GM19452 (cell line): ENCODE measurements around the gene PTPRM.
"Not testable (repeated sequence)": the region's sequence is repeated elsewhere in the genome, so short reads cannot be mapped to it uniquely, and the experiment has no call there.

ENCODE experiments used
- ATAC-seq: cut with Tn5 transposase; IDR thresholded peaks from one replicate; pipeline ENCODE4 v1.9.1; 2021; ENCODE audit not compliant: unreplicated experiment

PTPRM gene

DNA sequence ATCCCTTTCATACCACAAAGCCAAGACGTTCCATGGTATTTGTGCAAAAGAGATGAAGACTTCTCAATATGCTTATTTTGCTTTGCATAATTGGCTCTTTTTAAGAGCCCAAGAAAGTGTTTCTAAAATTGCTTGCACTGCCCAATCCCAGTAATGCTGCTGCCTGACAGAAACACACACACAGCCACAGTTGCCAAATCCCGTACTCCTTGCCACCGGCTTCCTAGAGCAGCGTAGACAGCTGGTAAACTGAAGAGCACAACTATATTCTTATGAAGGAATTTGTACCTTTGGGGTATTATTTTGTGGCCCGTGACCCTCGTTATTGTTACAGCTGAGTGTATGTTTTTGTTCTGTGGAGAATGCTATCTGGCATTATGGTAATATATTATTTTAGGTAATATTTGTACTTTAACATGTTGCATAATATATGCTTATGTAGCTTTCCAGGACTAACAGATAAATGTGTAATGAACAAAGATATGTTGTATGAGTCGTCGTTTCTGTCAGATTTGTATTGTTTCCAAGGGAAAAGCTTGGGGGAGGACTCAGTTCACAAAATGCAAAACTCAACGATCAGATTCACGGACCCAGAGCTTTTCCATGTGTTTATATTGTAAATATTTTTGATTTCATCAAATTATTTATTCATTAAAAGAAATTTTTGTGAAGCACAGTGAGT lies 839.2 kb downstream of the PTPRM start:
- no peak for ATAC-seq

DNA sequence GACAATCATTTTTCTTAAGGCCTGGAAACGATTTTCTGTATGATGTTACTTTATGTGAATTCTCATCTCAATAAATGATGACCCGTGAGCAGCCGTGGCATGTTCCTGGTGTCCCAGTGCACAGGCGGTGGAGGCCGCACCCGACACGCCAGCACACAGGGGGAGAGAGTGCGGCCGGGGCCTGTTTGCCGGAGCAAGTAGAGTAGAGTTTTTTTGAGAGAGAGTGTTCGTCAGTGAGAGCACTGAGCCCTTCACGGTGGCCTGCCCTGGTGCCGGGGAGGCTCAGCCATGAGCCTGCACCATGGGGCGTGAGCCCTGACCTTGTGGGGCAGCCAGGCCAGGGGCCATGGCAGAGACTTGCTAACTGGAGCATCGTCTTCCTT lies 839.7 kb downstream of the PTPRM start:
- ATAC-seq: no peak

DNA sequence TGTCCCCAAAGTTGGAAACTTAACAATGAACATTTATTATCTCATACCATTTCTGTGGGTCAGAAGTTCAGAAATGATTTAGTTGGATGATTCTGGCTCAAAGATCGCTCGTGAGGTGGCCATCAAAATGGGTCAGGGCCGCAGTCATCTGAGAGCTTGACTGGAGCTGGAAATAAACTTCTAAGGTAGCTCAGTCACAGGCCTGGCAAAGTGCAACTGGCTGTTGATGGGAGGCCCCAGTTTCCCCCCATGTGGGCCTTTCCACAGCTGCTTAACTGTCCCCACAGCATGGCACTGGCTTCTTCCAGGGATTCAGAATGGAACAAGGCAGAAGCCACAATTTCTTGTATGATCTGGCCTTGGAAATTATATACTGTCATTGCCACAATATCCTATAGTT lies 842.0 kb downstream of the PTPRM start:
- ATAC-seq: no peak

DNA sequence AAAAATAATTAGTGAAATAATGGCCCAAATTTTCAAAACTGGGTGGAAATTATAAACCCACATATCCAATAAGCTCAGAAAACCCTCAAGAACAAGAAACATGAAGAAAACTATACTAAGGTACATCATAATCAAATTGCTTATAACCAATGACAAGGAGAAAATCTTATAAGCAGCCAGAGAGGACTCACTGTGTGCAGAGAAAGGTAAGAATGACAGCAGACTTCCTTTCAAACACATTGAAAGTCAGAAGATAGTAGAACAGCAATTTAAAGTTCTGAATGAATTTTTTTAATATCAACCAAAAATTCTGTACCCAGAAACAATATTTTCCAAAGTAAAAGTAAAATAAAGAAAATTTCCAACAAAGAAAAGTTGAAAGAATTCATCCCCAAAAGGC lies 844.4 kb downstream of the PTPRM start:
- ATAC-seq: no peak

DNA sequence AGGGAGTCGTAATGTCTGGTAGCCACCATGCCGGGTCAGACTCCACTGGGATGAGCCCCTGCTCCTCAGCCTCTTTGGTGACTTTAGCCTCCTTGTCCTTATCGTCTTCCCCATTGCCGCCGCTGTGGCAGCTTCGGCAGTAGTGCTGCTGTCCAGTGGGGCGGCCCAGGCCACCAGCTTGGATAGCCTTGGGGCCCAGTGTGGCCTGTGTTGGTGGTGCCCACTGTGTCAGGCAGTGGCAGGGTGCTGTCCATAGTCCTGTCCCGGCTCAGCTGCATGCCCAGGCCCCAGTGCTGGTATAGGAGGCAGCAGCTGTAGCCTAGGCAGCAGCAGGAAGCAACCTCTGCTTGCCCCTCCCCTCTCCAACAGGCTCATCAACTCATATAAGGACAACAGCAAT lies 845.0 kb downstream of the PTPRM start:
- no peak for ATAC-seq

DNA sequence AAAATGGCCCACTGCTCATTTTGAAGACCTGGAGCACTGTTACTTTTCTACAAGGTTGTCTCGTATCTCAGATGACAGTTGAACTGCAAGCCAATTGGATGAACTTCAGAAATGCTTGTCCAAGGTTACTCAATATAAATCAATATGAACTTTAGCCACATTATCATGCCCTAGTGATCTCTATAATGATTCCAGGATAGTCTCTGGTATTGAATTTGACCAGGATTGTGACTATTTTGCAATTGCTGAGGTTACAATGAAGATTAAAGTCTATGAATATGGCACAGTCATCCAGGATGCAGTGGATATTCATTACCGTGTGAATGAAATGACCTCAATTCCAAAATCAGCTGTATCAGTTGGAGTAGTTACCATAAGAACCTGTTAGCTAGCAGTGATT lies 846.1 kb downstream of the PTPRM start:
- ATAC-seq: no peak

DNA sequence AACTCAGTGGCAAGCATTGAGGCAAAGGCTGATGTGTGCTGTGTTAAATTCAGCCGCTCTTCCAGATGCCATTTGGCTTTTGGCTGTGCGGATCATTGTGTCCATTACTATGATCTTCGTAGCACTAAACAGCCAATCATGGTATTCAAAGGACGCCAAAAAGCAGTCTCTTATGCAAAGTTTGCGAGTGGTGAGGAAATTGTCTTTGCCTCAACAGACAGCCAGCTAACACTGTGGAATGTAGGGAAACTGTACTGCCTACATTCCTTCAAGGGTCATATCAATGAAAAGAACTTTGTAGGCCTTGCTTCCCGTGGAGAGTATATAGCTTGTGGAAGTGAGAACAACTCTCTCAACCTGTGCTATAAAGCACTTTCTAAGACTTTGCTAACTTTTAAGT lies 846.6 kb downstream of the PTPRM start:
- ATAC-seq: no peak

DNA sequence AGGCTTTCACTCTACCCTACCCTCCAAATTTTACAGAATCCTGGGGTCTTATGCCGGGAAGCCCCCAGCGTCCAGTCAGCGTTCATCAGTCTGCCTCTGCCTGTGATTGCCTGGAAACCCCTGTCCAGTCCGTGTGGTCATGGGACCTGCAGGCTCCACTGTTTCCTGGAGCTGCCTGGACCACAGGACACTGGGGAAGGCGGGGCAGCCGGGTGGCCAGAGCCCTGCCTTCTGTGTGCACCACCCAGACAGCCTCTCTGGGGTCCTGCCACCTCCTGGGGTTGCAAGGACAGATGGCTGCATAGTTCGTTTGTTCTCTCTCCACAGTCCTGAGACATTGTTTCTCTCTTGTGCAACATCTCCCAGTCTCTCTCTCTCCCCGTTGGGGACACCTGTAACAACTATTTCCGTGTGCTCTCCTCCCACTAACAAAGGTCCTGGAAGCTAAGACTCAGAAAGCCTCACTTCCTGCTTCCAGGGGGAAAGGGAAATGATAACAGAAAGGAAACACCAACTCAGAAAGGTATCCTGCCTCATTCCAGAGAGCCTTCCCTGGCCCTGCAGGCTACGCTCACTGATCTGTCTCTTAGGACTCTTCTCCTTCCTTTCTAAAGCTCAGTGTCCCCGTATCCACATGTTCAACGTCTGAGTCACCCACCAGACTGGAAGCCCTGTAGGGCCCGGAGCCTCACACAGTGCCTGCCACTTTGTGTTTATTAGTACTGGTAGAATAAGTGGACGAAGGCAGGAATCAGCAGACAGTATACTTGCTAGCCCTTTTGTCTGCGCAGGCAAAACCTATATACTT lies 849.3 kb downstream of the PTPRM start:
- ATAC-seq: no peak

DNA sequence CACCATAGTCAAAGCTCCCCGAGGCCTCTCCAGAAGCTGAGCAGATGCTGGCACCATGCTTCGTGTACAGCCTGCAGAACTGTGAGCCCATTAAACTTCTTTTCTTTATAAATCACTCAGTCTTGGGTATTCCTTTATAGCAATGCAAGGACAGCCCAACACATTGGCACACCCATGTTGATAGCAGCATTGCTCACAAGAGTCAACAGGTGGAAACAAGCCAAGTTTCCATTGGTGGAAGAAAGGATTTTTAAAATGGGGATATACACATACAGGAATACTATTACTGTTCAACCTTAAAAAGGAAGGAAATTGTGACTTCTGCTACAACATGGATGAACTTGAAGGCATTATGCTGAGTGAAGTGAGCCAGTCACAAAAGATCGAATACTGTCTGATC lies 855.3 kb downstream of the PTPRM start:
- no peak for ATAC-seq

DNA sequence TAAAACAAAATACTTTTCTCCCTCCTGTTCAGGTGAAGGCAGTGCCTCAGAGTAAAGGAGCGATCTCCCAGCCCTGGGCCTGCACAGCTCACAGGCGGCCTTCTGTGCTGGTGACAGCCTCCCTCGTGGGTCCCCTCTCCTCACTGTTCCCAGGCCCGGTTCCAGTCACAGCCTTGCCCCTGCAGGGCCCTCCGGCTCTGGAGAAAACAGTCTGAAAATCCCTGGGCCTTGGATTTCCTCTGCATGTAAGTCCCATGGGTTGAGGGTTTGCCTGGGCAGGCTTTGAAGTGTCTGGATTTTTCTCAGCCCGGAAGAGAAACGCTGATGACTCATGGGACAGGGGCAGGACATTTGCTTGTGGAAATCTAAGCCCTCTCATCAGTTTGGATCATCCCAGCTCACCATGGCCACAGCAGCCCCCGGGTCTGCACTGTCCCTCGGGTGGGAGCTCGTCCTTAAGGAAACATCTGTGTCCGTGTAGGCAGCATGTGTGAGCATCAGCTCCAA lies 856.0 kb downstream of the PTPRM start:
- no peak for ATAC-seq

DNA sequence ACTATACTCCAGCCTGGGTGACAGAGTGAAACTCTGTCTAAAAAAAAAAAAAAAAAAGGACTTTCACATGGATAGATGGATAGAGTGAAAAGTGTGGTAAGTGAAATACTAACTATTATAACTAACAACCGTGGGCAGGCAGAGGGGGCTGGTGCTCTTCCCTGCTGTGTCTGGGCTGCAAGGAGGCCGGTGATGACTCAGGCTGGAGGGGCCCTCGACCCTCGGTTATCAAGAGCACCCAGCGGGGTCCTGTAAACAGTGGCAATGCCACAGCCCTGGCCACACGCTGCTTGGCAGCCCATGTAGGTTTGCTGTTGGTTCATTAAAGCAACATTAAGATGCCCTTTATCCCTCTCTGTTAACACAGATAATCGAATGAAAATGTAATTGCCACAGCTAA lies 857.4 kb downstream of the PTPRM start:
- ATAC-seq: no peak

DNA sequence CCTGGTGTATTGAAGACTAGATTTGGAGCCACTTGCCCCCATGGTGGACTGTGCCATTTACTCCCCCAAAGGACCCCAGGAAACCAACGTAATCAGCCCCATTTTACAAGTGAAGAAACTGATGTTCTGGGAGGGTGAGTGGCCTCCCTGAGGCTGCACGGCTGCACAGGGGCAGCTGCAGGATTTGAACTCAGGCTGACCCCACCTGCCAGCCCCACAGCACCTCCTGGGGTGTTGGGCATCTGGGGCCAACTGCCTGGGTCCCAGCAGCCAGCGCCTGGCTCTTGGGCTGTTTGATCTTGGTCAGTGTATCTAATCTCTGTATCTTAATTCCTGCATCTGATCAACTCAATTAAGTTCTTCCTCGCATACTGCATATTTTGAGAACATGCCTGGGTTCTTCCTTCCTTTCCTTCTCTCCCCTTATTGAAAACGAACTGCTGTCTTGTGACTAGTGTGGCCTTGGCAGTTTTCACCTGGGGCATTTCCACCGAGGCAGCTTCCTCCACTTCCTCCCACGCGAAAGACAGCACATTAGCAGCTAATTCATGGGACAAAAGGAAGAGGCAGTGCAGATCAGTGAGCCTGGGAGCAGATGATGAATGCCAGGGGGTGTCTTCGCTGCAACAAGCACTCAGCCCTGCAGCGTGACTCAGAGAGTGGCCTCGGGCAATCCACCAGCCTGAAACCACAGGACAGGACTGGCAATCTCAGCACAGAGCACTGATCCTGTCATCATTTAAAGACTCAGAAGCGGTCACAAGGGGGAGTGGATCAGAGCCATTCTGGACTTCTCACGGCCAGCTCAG lies 858.0 kb downstream of the PTPRM start:
- ATAC-seq: no peak

DNA sequence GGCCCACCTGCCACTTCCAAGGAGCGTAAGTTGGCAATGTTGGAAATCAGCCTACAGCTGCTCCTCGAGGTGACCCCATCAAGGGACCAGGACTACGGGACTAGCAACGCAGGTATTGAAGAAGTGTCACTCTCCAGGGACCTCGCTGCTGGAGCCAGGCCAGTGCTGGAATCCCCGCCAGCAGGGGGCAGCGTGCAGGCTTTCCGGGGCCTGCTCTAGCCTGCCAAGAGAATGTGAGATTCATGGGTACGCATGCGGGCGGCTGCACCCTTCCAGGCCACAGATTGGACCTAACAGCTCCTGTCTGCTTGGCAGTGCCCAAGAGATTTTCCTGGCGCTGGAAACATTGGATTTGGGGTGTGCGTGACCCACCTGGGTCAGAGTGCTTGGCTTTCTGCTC lies 859.3 kb downstream of the PTPRM start:
- ATAC-seq: no peak

DNA sequence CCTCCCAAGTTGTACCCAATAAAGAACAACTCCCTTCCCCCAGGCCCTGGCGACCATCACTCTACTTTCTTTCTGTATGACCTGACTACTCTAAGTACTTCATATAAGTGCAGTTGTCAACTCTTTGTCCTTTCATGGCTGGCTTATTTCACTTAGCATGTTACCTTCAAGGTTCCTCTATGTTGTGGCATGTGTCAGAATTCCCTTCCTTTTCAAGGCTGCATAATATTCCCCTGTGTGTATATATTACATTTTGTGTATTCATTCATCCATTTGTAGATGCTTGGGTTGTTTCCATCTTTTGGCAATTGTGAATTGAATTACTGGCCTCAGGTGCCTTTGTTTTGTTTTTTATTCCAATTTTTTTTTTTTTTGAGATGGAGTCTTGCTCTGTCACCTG lies 860.2 kb downstream of the PTPRM start:
- no peak for ATAC-seq

DNA sequence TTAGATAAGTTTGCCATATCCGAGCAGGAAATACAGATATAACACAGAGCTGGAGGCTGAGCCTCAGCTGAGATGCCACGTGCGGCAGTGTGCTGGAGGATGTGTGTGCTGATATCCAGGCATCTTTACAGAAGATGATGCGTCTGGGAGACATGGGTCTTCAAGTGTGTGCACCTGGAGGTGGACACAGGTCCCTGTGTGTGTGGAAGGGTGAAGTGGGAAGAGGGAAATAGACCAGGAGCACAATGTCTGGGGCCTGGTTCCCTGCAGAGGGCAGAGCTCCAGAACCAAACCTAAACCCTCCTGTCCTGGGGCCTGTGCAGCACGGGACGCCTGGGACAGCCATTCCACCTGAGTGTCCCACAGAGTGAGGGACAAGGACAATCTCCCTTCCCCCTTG lies 861.8 kb downstream of the PTPRM start:
- no peak for ATAC-seq

DNA sequence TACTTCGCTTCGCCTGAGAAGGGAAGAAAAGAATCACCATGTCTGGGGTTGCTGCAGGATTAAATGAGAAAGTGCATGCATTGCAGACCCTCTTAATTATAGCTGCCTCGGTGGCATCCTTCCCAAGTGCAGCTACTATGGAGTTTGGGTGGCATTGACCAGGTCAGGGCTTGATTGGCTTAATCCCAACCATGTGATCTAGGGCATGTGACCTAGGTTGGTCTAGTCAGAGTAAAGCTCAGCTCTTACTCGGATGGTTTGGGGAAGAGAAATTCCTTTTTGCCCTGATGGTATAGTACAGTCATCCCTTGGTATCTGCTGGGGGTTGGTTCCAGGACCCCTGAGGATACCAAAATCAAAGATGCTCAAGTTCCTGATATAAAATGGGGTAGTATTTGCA lies 863.9 kb downstream of the PTPRM start:
- ATAC-seq: no peak

DNA sequence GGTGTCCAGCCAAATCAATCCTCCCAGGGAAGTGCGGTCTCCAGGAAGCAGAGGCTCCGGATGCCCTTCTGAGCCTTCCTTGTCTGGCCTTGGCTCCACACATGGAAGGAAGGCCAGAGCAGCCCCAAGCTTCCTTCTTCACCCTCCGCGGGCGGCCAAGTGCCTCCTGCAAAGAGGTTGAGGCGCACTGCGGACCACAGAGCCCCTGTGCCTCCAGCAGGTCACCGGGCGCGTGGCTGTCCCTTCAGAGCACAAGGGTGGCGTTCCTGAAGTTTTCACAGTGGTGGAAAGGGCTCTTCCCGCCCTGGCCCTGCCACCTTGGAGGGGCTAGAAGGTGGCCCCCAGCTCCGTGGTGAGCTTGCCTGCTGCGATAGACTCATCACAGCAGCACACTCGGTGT lies 866.2 kb downstream of the PTPRM start:
- no peak for ATAC-seq

DNA sequence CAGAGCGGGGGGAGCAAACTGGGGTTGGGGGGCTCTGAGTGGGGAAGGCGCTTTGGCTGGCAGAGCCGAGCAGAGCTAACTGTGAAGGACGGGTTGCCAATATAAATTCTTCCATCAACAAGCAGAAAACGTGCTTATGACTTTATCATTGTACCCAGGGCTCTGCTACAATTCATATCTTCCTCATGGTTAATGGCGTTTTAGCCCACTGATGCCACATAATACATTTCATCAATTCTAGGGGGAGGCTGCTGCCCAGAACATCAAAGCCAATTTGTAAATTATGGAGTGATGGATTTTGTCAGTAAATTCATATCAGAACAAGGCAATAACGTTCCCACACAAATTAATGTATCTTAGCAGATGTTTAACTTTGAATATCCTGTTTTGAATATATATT lies 866.7 kb downstream of the PTPRM start:
- ATAC-seq: no peak

DNA sequence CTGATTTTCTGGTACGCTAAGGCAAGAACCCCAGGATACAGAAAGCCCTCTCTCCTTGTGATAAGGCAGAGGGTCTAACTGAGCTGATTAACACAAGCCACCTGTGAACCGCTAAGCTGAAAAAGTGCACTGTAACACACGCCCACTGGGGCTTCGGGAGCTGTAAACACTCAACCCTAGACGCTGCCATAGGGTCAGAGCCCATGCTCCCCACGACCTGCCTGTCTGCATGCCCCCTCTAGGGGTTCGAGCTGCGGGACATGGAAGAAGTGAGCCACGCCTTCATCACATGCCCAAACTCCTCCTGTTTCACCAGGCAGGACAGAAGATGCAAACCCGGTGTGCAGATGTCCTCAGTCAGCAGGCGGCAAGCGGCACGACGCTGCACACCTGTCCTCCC lies 868.3 kb downstream of the PTPRM start:
- no peak for ATAC-seq

DNA sequence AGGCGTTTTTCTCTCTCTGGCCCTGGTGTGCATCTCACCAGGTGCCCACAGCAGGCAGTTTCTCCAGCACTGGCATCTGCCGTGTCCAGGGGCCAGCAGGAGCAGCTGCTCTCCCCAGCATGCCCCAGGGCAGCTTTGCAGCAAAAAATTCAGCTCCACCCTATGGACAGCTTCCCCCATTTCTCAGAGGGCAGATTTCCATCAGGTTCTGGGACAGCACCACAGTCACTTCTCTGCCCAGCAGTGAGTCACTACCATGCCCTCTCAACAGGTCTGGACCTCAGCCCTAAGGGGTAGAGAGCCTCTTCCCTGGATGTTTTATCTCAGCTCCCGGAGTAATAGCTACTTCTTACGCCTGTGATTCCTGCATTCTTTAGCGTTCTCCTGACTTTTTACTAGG lies 871.9 kb downstream of the PTPRM start:
- no peak for ATAC-seq

DNA sequence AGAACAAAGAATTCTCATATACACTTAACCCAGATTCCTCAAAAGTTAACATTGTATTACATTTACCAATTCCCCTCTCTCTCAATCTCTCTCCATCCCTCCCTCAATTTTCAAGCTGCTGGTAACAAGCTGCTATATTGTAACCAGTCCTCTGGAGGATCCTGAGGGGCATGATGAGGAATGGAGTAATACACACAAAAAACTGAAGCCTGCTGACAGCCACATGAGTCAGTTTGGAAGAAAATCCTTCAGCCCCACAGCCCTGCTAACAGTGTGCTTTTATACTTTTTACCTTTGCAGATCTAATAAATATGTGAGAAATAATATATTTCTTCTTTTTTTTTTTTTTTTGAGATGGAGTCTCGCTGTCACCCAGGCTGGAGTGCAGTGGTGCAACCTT lies 876.4 kb downstream of the PTPRM start:
- no peak for ATAC-seq

DNA sequence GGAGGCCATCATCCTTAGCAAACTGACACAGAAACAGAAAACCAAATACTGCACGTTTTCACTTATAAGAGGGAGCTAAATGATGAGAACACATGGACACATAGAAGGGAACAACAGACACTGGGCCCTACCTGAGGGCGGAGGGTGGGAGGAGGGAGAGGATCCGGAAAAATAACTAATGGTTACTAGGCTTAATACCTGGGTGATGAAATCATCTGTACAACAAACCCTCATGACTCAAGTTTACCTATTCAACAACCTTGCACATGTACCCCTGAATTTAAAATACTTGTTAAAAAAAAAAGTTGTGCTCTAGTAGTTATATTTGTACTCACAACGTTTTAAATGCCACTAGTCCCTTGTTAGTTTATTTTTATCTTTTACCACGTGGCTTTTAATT lies 879.8 kb downstream of the PTPRM start:
- ATAC-seq: not testable (repeated sequence)
